AG09309 (cell line): ENCODE data around the gene ZMYND15.

Source experiments
- DNase-seq: peaks from one replicate; pipeline ENCODE4 v3.0.0-alpha.2; 2010; ENCODE audit warnings: low read depth
- H3K4me3 ChIP-seq: 2 replicates; pipeline ENCODE4 v1.5.1; 2011; ENCODE audit warnings: mild to moderate bottlenecking, low read depth, low read length, moderate library complexity; ENCODE audit not compliant: control insufficient read depth
- CTCF ChIP-seq: IDR thresholded peaks from 2 replicates; pipeline ENCODE4 v1.5.1; 2011; ENCODE audit warnings: mild to moderate bottlenecking, low read depth, low read length, inconsistent platforms; ENCODE audit not compliant: insufficient read depth, control insufficient read depth; ENCODE audit errors: missing control alignments

The ZMYND15 gene

GRCh38 chr17:4786106-4786511 lies 46.5 kb downstream of the ZMYND15 start, which contains the start of gene VMO1:
Gene VMO1 (minus strand): TSS chr17:4786364. CDS start chr17:4786352, 12 bp downstream.
- no peak for DNase-seq
- H3K4me3 ChIP-seq: no peak within 1 kb of the TSS; the same call in 1 of the 2 replicates

GRCh38 chr17:4786516-4786915 lies 46.9 kb downstream of the ZMYND15 start:
- no peak for DNase-seq
- H3K4me3 ChIP-seq: no peak overlapping the region

More at GRCh38 chr17:4786106-4786511, 46.5 kb downstream of the ZMYND15 start, which contains the start of gene VMO1:
- TF ChIP-seq CTCF: no peak

DNA sequence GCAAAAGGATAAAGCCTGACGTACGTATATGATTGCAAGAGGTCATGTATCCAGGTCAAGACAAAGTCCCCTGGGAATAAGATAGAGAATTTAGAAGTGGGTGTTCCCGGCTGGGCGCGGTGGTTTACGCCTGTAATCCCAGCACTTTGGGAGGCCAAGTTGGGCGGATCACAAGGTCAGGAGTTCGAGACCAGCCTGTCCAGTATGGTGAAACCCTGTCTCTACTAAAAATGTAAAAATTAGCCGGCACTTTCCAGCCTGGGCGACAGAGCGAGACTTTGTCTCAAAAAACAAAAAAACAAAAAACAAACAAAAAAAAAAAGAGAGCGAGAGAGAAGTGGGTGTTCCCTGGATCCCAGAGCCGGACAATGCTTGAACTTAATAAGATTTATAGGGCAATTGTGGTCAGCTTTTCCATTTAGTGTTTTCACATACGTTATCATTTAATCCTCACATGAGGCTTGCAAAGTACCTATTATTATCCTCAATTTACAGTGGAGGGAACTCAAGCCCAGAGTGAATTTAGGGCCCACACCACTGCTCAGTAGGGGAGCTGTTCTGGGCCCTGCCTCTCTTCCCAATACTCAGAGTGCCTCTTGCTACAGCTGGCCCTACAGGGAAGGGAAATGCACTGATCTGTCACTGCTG lies 48.6 kb downstream of the ZMYND15 start:
- TF ChIP-seq CTCF: no peak
- no peak for DNase-seq
- no peak overlapping the region for H3K4me3 ChIP-seq

More at GRCh38 chr17:4786516-4786915, 46.9 kb downstream of the ZMYND15 start:
- no peak for TF ChIP-seq CTCF

- no peak for DNase-seq
- H3K4me3 ChIP-seq: peak within 1 kb of the TSS; percentile 64
Observed at GRCh38 chr17:4788807-4789700, 49.4 kb downstream of the ZMYND15 start, which contains the start of gene GLTPD2. Gene GLTPD2 (plus strand): TSS chr17:4788964. CDS start chr17:4789012, 48 bp downstream.

DNA sequence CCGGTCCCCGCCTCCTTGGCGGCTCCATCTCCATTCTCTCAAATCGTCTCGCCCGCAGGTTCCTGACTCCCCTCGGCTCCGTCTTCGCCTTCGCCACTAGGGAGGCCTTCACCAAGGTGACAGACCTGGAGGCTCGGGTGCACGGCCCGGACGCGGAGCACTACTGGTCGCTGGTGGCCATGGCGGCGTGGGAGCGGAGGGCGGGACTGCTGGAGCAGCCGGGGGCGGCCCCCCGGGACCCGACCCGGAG lies 50.0 kb downstream of the ZMYND15 start:
- DNase-seq: no peak
- H3K4me3 ChIP-seq: peak overlapping the region; percentile 64

More at GRCh38 chr17:4788807-4789700, 49.4 kb downstream of the ZMYND15 start, which contains the start of gene GLTPD2:
- no peak for TF ChIP-seq CTCF

More for the DNA sequence above, 50.0 kb downstream of the ZMYND15 start:
- TF ChIP-seq CTCF: no peak
